ENCODE measurements around the gene NPW. TPM values are rescaled to one million over a fixed set of nuclear protein-coding genes. Genes with fewer than 3 reads are reported as not detected.

NPW gene
- 0.30 and 0.65 TPM in 2 replicates for total RNA-seq

DNA sequence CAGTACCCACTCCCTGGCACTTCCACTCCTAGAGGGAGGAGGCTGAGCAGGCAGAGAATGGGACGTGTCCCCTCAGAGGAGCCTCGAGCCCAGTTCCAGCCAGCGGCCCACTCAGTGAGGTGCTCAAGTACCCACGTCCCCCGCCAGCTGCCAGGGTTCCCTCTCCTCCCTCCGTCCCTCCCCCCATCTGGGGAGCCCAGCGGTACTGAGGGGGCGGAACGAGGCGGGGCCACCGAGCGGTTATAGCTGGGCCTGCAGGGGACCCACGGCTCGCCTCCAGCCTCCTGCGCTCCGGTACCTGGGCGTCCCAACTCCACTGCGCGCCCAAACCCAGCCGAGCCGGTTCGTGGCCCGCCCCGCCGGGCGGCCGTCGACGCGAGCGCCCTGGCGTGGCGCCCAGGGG lies at the start of gene NPW:
TSS of gene NPW (plus strand) at position 268 of the 403 bp plus-strand sequence.

GRCh38 chr16:1971796-1972489 lies 47.6 kb upstream of the NPW start, which contains the start of gene TBL3:
TBL3 (plus strand) TSS chr16:1972053; CDS start chr16:1972165, 112 bp downstream.

DNA sequence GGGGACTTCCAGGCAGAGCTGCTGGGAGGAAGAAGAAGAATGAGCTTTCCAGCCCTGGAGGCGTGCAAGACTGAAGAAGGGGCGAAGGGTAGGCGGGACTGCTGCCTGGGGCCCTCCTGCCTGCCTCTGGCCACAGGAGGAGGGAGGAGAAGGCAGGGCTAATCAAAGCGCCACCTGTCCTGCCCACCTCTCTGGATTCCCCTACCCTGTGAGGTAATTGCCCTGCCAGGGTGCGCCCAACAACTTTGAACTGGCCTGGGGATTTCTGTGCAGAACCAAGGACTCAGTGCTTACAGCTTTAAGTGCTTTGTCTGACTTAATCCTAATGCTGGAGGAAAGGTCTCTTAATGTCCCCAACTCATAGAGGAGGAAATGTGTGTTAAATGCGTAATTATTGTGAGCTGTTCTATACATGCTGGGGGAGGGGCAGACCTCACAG lies 38.2 kb upstream of the NPW start, which contains the start of gene NOXO1:
TSS of gene NOXO1 (minus strand) at position 72 of the 439 bp plus-strand sequence. CDS start 290 bp downstream, outside the sequence.

GRCh38 chr16:1983544-1984346 lies 35.8 kb upstream of the NPW start, which contains the start of gene GFER:
GFER (plus strand) TSS chr16:1984193; CDS start chr16:1984219, 26 bp downstream.

DNA sequence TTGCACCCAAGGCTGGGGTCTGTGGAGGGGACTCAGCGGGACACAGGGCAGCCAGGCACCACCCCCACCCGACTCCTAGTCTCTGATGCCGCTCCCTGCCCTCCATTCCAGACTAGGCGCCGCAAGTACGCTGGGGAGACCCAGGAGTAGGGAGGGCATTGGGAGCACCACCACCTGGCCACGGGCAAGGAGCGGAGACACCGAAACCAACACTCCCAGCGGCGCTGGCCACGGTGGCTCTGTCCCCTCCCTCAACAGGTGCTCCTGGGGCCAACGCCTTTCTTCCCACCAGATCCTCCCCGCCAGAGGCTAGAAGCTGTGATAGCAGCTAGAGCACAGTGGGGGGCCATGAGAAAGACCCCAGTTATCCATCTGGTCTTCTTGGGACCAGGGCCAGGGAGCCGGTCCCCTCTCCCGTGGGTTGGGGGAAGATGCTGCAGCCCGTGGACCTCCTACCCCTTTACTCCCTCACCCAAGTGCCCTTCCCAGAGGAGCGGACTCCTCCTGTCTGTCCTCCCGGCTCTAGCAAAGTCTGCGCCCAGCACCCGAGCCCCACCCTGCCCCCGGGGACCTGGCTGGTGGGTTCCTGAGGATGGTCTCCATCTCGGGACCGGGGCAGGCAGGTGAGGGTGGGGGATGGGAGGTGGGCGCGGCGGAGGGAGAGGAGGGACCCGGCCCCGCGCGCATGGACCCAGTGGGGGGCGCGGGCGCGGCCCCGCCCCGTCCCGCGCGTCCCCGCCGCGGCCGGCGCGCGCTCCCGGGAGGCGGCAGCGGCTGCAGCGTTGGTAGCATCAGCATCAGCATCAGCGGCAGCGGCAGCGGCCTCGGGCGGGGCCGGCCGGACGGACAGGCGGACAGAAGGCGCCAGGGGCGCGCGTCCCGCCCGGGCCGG lies 30.1 kb upstream of the NPW start, which contains the start of gene SYNGR3:
TSS of gene SYNGR3 (plus strand) at position 762 of the 892 bp plus-strand sequence. CDS start 133 bp downstream, outside the sequence.

DNA sequence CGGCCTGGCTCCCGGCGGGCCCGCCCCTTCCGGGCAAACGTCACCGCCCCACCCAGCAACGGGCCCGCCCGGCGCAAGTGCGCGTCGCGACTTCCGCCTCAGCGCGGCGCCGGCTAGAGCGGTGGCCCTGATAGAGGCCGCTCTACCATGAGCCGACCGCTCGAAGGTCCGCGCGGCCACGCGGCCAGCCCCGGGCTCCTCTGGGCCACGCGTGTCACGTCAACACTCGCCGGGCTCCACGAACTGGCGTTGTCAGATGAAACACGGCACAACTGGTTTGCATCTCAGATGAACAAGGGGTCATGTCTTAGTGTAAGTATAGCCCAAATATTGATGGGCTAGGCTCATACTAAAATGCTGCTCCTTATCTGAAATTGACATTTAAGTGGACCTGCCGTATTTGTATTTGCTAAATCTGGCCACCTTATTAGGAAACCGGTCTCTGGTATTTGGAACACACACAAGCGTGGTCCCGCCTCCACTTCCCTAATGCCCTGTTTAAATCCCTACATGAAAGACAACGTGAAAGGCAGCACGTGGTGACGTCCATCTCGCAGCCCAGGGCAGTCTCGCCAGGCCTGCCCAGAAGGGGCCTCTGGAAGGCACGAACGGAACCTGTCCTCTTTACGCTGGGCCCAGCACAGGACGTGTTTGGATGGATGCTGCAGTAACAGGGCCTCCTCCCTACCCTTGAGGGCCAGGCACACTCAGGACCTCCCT lies 9.6 kb upstream of the NPW start, which contains the start of gene ZNF598:
TSS of gene ZNF598 (minus strand) at position 31 of the 720 bp plus-strand sequence.

GRCh38 chr16:2026461-2027023 lies 7.0 kb downstream of the NPW start, which contains the start of gene NHERF2:
NHERF2 (plus strand) TSS chr16:2026902; CDS start chr16:2027006, 104 bp downstream.

GRCh38 chr16:2047330-2048115 lies 27.9 kb downstream of the NPW start, which contains the start of the genes NTHL1 and TSC2:
NTHL1 (minus strand) TSS chr16:2047834; CDS start chr16:2047823, 11 bp downstream.
TSC2 (plus strand) TSS chr16:2047985; CDS start chr16:2048616, 631 bp downstream.

Other genes with a start within 250 kb of the NPW start
- 54.8 and 102 TPM in 2 replicates for gene NME3, start 248.2 kb upstream of the NPW start, total RNA-seq
- gene EME2, start 247.0 kb upstream of the NPW start, total RNA-seq = 17.2 and 20.9 TPM in 2 replicates
- 57.5 and 73.0 TPM in 2 replicates for gene MRPS34, start 246.7 kb upstream of the NPW start, total RNA-seq
- gene SPSB3, start 237.2 kb upstream of the NPW start, total RNA-seq = 24.1 and 30.9 TPM in 2 replicates
- gene NUBP2, start 236.8 kb upstream of the NPW start, total RNA-seq = 52.0 and 60.9 TPM in 2 replicates
- gene IGFALS, start 226.1 kb upstream of the NPW start, total RNA-seq = not detected in 2 replicates
- 54.9 and 57.3 TPM in 2 replicates for gene HAGH, start 193.0 kb upstream of the NPW start, total RNA-seq
- 57.6 and 61.4 TPM in 2 replicates for gene FAHD1, start 192.6 kb upstream of the NPW start, total RNA-seq
- gene MEIOB, start 147.6 kb upstream of the NPW start, total RNA-seq = not detected in 2 replicates
- not detected in 2 replicates for gene HS3ST6, start 101.4 kb upstream of the NPW start, total RNA-seq
- gene MSRB1, start 76.6 kb upstream of the NPW start, total RNA-seq = 4.1 and 6.2 TPM in 2 replicates
- gene RPL3L, start 65.1 kb upstream of the NPW start, total RNA-seq = not detected in 2 replicates
- 91.1 and 110 TPM in 2 replicates for gene NDUFB10, start 60.2 kb upstream of the NPW start, total RNA-seq
- gene RPS2, start 55.0 kb upstream of the NPW start, total RNA-seq = 1,386 and 1,428 TPM in 2 replicates
- not detected in 2 replicates for gene RNF151, start 52.9 kb upstream of the NPW start, total RNA-seq
- gene TBL3, start 47.7 kb upstream of the NPW start, total RNA-seq = 26.4 and 59.3 TPM in 2 replicates
- gene NOXO1, start 38.3 kb upstream of the NPW start, total RNA-seq = under 0.01 and 0.28 TPM in 2 replicates
- gene GFER, start 35.6 kb upstream of the NPW start, total RNA-seq = 11.1 and 14.3 TPM in 2 replicates
- 3.6 and 7.3 TPM in 2 replicates for gene SYNGR3, start 29.8 kb upstream of the NPW start, total RNA-seq
- 13.1 and 29.6 TPM in 2 replicates for gene ZNF598, start 10.0 kb upstream of the NPW start, total RNA-seq
- 19.0 and 24.5 TPM in 2 replicates for gene NHERF2, start 7.1 kb downstream of the NPW start, total RNA-seq
- gene NTHL1, start 28.0 kb downstream of the NPW start, total RNA-seq = 15.3 and 25.2 TPM in 2 replicates
- gene TSC2, start 28.2 kb downstream of the NPW start, total RNA-seq = 60.9 and 71.0 TPM in 2 replicates
- gene PKD1, start 116.1 kb downstream of the NPW start, total RNA-seq = 188 and 249 TPM in 2 replicates
- gene RAB26, start 128.8 kb downstream of the NPW start, total RNA-seq = 2.3 and 3.0 TPM in 2 replicates
- gene TRAF7, start 136.0 kb downstream of the NPW start, total RNA-seq = 51.4 and 89.8 TPM in 2 replicates
- gene CASKIN1, start 176.8 kb downstream of the NPW start, total RNA-seq = 0.30 and 0.92 TPM in 2 replicates
- 19.6 and 25.8 TPM in 2 replicates for gene MLST8, start 185.7 kb downstream of the NPW start, total RNA-seq
- 2.1 and 9.6 TPM in 2 replicates for gene BRICD5, start 191.1 kb downstream of the NPW start, total RNA-seq
- 12.8 and 16.4 TPM in 2 replicates for gene PGP, start 195.1 kb downstream of the NPW start, total RNA-seq
- gene E4F1, start 203.8 kb downstream of the NPW start, total RNA-seq = 26.1 and 29.5 TPM in 2 replicates
- 1.2 and 1.3 TPM in 2 replicates for gene DNASE1L2, start 216.7 kb downstream of the NPW start, total RNA-seq
- 22.4 and 38.0 TPM in 2 replicates for gene ECI1, start 231.8 kb downstream of the NPW start, total RNA-seq
- 44.5 and 91.3 TPM in 2 replicates for gene RNPS1, start 248.3 kb downstream of the NPW start, total RNA-seq

Measured in smooth muscle cell of the umbilical artery (primary cell).